GM21723 (cell line): ENCODE measurements around the gene SLC44A1.

Experiments used
- ATAC-seq: cut with Tn5 transposase; IDR thresholded peaks from one replicate; pipeline ENCODE4 v1.9.1; 2021; ENCODE audit warnings: mild to moderate bottlenecking, moderate library complexity; ENCODE audit not compliant: unreplicated experiment

SLC44A1 gene

GRCh38 chr9:105269593-105269992 lies 25.1 kb downstream of the SLC44A1 start:
- no peak for ATAC-seq

GRCh38 chr9:105270711-105271110 lies 26.3 kb downstream of the SLC44A1 start:
- ATAC-seq, result no peak

GRCh38 chr9:105273731-105274130 lies 29.3 kb downstream of the SLC44A1 start:
- ATAC-seq, result no peak

GRCh38 chr9:105275111-105275510 lies 30.7 kb downstream of the SLC44A1 start:
- no peak for ATAC-seq

- no peak for ATAC-seq
Measured at GRCh38 chr9:105275938-105276337, 31.5 kb downstream of the SLC44A1 start.

GRCh38 chr9:105278751-105279150 lies 34.3 kb downstream of the SLC44A1 start:
- ATAC-seq, result no peak

- no peak for ATAC-seq
Measured at GRCh38 chr9:105280691-105281090, 36.2 kb downstream of the SLC44A1 start.

- ATAC-seq, result no peak
Measured at GRCh38 chr9:105281272-105281671, 36.8 kb downstream of the SLC44A1 start.

GRCh38 chr9:105281926-105282325 lies 37.5 kb downstream of the SLC44A1 start:
- no peak for ATAC-seq

GRCh38 chr9:105282870-105283621 lies 38.6 kb downstream of the SLC44A1 start:
- ATAC-seq, result no peak

- ATAC-seq, result no peak
Measured at GRCh38 chr9:105283795-105284194, 39.3 kb downstream of the SLC44A1 start.

- ATAC-seq, result no peak
Measured at GRCh38 chr9:105284463-105284862, 40.0 kb downstream of the SLC44A1 start.

- ATAC-seq, result no peak
Measured at GRCh38 chr9:105286098-105286497, 41.6 kb downstream of the SLC44A1 start.

GRCh38 chr9:105289305-105289704 lies 44.9 kb downstream of the SLC44A1 start:
- no peak for ATAC-seq

GRCh38 chr9:105290418-105290817 lies 46.0 kb downstream of the SLC44A1 start:
- ATAC-seq, result no peak

GRCh38 chr9:105290954-105291353 lies 46.5 kb downstream of the SLC44A1 start:
- no peak for ATAC-seq

GRCh38 chr9:105291422-105291859 lies 47.0 kb downstream of the SLC44A1 start:
- no peak for ATAC-seq

GRCh38 chr9:105291938-105292337 lies 47.5 kb downstream of the SLC44A1 start:
- ATAC-seq, result no peak

- no peak for ATAC-seq
Measured at GRCh38 chr9:105293408-105293807, 49.0 kb downstream of the SLC44A1 start.

- no peak for ATAC-seq
Measured at GRCh38 chr9:105295201-105295550, 50.7 kb downstream of the SLC44A1 start.

- no peak for ATAC-seq
Measured at GRCh38 chr9:105295986-105296385, 51.5 kb downstream of the SLC44A1 start.

- ATAC-seq, result no peak
Measured at GRCh38 chr9:105296445-105296844, 52.0 kb downstream of the SLC44A1 start.

GRCh38 chr9:105296877-105297287 lies 52.4 kb downstream of the SLC44A1 start:
- ATAC-seq, result no peak
